A673 (cell line): Measurements from ENCODE around the gene THOP1. TPM values are rescaled to one million over a fixed set of nuclear protein-coding genes. Genes with fewer than 3 reads are reported as not detected.
A peak's percentile ranks its signal among the peaks of the same experiment; 100 is the strongest.

ENCODE experiments used
- BruUV-seq: library from RNA; stranded (reverse); fragments of 400-500 nt; replicated peaks from 2 replicates; lab custom pipeline; 2021; lab: Mats Ljungman, UMichigan
- CTCF ChIA-PET: fragments of 300-600 bp; sonication (Branson Sonifier 250); formaldehyde crosslinking; loops from one replicate; lab custom pipeline; 2022; ENCODE audit warnings: antibody characterized with exemption; lab: Charles Lee
- POLR2A ChIA-PET: fragments of 300-600 bp; sonication (Branson Sonifier 250); formaldehyde crosslinking; loops from one replicate; lab custom pipeline; 2022; ENCODE audit warnings: antibody characterized with exemption; ENCODE audit not compliant: low non-redundant PET; lab: Charles Lee
- DNase-seq: peaks from one replicate; pipeline ENCODE4 v3.0.0-alpha.2; 2015; ENCODE audit warnings: low spot score
- H3K27ac ChIP-seq: fragments of 200-600 bp; sonication (generic); 2 replicates; pipeline ENCODE4 v1.5.1; 2016; ENCODE audit warnings: mixed run types, low read depth, mild to moderate bottlenecking, mixed read lengths, antibody characterized with exemption, low read length; ENCODE audit not compliant: poor library complexity, severe bottlenecking
- H3K27me3 ChIP-seq: fragments of 200-600 bp; sonication (generic); replicated peaks from 2 replicates; pipeline ENCODE4 v1.6.1; 2017; ENCODE audit warnings: mixed run types, low read depth, mild to moderate bottlenecking, mixed read lengths, antibody characterized with exemption, low read length; ENCODE audit not compliant: insufficient read depth, poor library complexity
- H3K36me3 ChIP-seq: fragments of 200-600 bp; sonication (generic); 2 replicates; pipeline ENCODE4 v1.6.1; 2016; ENCODE audit warnings: mixed run types, mild to moderate bottlenecking, mixed read lengths, antibody characterized with exemption, low read length; ENCODE audit not compliant: insufficient read depth, poor library complexity, severe bottlenecking
- H3K4me1 ChIP-seq: fragments of 200-600 bp; sonication (generic); 2 replicates; pipeline ENCODE4 v1.6.1; 2017; ENCODE audit warnings: mixed run types, mild to moderate bottlenecking, mixed read lengths, antibody characterized with exemption, low read length; ENCODE audit not compliant: insufficient read depth, poor library complexity, severe bottlenecking
- H3K4me3 ChIP-seq: fragments of 200-600 bp; sonication (generic); 2 replicates; pipeline ENCODE4 v1.5.1; 2016; ENCODE audit warnings: low read depth, mixed run types, mild to moderate bottlenecking, mixed read lengths, low read length; ENCODE audit not compliant: poor library complexity, severe bottlenecking
- H3K9me3 ChIP-seq: fragments of 200-600 bp; sonication (generic); 2 replicates; pipeline ENCODE4 v1.6.1; 2016; ENCODE audit warnings: mixed run types, low read depth, mild to moderate bottlenecking, mixed read lengths, antibody characterized with exemption, low read length; ENCODE audit not compliant: poor library complexity, severe bottlenecking
- EZH2 ChIP-seq: fragments of 200-600 bp; sonication (generic); IDR thresholded peaks from 2 replicates; pipeline ENCODE4 v1.6.1; 2017; ENCODE audit warnings: borderline replicate concordance, low read depth, mild to moderate bottlenecking, mixed read lengths, antibody characterized with exemption, low read length; ENCODE audit not compliant: poor library complexity, severe bottlenecking
- intact Hi-C: fragments of 100-400 bp; cut with micrococcal nuclease; formaldehyde crosslinking; loops from one replicate; pipeline ENCODE4 v1.10.0; 2022; ENCODE audit not compliant: unreplicated experiment
- total RNA-seq: library from RNA; stranded (reverse); gene quantifications from 2 replicates; pipeline ENCODE4 v1.2.3, GENCODE V29; 2021
- TF ChIP-seq, protein P1 (sequence below): fragments of 300-800, 200-600 bp; sonication (generic); conservative IDR thresholded peaks from 2 replicates; pipeline ENCODE4 v1.5.1; 2017; ENCODE audit warnings: low read depth, mild to moderate bottlenecking, antibody characterized with exemption, low read length, moderate library complexity, mixed read lengths

The THOP1 gene
- total RNA-seq, 1 experiment from 2014 or later, result 186 TPM

DNA sequence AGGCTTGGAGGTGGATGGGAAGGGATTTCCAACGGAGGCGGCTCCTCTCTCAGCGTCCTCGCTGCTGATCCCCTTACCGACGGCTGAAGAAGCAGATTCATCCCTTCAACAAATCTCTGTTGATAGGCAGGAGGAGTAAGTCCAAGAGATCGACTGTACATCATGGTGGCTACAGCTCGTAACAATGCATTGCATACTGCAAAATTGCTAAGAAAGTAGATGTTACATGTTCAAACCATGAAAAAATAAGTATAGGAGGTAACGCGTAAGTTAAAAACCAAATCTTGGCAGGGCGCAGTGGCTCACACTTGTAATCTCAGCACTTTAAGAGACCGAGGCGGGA is 45.0 kb upstream of the THOP1 start:
- Histone ChIP-seq H3K9me3 (no peaks in the 10 kb centered on the region), H3K27me3 (no peaks in the 10 kb centered on the region), H3K4me1 (no peaks in the 10 kb centered on the region), H3K4me3 (peak overlapping the region; percentile 75), H3K27ac (no peak overlapping the region), H3K36me3 (peaks cover 4% of the 10 kb centered on the region)
- DNase-seq, result no peak
- ChIA-PET POLR2A (no interaction called here), CTCF (no interaction called here)
- no peak for TF ChIP-seq EZH2
- TF ChIP-seq, protein P1, sequence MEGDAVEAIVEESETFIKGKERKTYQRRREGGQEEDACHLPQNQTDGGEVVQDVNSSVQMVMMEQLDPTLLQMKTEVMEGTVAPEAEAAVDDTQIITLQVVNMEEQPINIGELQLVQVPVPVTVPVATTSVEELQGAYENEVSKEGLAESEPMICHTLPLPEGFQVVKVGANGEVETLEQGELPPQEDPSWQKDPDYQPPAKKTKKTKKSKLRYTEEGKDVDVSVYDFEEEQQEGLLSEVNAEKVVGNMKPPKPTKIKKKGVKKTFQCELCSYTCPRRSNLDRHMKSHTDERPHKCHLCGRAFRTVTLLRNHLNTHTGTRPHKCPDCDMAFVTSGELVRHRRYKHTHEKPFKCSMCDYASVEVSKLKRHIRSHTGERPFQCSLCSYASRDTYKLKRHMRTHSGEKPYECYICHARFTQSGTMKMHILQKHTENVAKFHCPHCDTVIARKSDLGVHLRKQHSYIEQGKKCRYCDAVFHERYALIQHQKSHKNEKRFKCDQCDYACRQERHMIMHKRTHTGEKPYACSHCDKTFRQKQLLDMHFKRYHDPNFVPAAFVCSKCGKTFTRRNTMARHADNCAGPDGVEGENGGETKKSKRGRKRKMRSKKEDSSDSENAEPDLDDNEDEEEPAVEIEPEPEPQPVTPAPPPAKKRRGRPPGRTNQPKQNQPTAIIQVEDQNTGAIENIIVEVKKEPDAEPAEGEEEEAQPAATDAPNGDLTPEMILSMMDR, result no peak
- BruUV-seq, result no TSS peak
- intact Hi-C loops, result no loop called here

DNA sequence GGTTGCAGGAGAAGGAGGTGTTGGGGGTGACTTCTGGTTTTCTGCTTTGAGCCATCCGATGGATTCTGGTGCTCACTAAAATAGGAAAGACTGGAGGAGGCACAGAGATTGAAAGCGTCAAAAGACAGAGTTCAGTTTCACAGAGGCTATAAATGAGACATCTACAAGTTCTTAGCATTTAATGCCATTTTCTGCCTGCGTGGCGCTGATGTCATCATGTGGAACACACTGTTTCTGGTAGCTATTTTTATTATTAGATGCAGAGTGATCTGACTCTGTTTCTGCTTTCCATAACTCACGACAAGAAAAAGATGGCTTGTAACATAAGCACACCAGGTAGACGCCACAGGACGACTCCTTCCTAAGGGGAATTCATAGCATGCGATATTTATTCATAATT is 42.2 kb upstream of the THOP1 start:
- Histone ChIP-seq H3K4me1 (no peaks in the 10 kb centered on the region), H3K27me3 (peaks cover 7% of the 10 kb centered on the region), H3K27ac (no peak overlapping the region), H3K4me3 (no peak overlapping the region), H3K9me3 (no peaks in the 10 kb centered on the region), H3K36me3 (no peaks in the 10 kb centered on the region)
- no TSS peak for BruUV-seq
- no peak for TF ChIP-seq EZH2
- TF ChIP-seq, protein P1, result no peak
- DNase-seq, result no peak
- POLR2A ChIA-PET, result no interaction called here
- intact Hi-C loops, result no loop called here
- CTCF ChIA-PET, result no interaction called here

DNA sequence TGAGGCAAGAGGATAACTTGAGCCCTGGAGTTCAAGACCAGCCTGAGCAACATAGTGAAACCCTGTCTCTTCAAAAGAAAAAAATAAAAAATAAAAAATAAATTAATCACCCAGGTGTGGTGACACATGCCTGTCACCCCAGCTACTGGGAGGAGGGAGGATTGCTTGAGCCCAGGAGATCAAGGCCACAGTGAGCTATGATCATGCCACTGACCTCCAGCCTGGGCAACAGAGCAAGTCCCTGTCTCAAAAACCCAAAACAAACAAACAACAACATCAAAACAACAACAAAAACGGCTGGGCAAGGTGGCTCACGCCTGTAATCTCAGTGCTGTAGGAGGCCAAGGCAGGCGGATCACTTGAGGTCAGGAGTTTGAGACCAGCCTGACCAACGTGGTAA is 41.2 kb upstream of the THOP1 start:
- peaks cover 7% of the 10 kb centered on the region for H3K27me3 ChIP-seq
- DNase-seq, result no peak
- ChIA-PET POLR2A (no interaction called here), CTCF (no interaction called here)
- H3K9me3 ChIP-seq, result no peaks in the 10 kb centered on the region
- no peak overlapping the region for H3K4me3 ChIP-seq
- BruUV-seq, result no TSS peak
- H3K27ac ChIP-seq, result no peak overlapping the region
- no peak for TF ChIP-seq EZH2
- TF ChIP-seq, protein P1, result no peak
- intact Hi-C loops, result no loop called here
- H3K36me3 ChIP-seq, result no peaks in the 10 kb centered on the region
- H3K4me1 ChIP-seq, result no peaks in the 10 kb centered on the region
